ENCODE results near the gene NCOR2. TPM values are rescaled to one million over a fixed set of nuclear protein-coding genes. Genes with fewer than 3 reads are reported as not detected.

The NCOR2 gene
- total RNA-seq (100 to 1,000 TPM in 7 of 9 donors, 10 to 100 TPM in 2; 16.9 to 243 (median 194) TPM), polyA plus RNA-seq (100 to 1,000 TPM in 1 of 3 donors, 10 to 100 TPM in 2; 28.3 to 194 (median 53.3) TPM)
- long read RNA-seq, donor 1, partial matches to known transcripts: 0 of 4 reads
- long read RNA-seq, donor 1, other reads (novel, unspliced or antisense): 0 of 4 reads
- long read RNA-seq, donor 2, partial matches to known transcripts: 0 of 1 reads
- long read RNA-seq, donor 2, other reads (novel, unspliced or antisense): 0 of 1 reads
- long read RNA-seq, donor 3, partial matches to known transcripts: 0 of 1 reads
- long read RNA-seq, donor 3, other reads (novel, unspliced or antisense): 0 of 1 reads
- long read RNA-seq, donor 4, partial matches to known transcripts: 1 of 12 reads
- long read RNA-seq, donor 4, other reads (novel, unspliced or antisense): 11 of 12 reads
- long read RNA-seq, donor 5, partial matches to known transcripts: 46 of 80 reads
- long read RNA-seq, donor 5, other reads (novel, unspliced or antisense): 34 of 80 reads
- long read RNA-seq, donor 6, partial matches to known transcripts: 1 of 10 reads
- long read RNA-seq, donor 6, other reads (novel, unspliced or antisense): 9 of 10 reads
- long read RNA-seq, donor 7, partial matches to known transcripts: 0 of 6 reads
- long read RNA-seq, donor 7, other reads (novel, unspliced or antisense): 0 of 6 reads
- long read RNA-seq, donor 8, partial matches to known transcripts: 6 of 8 reads
- long read RNA-seq, donor 8, other reads (novel, unspliced or antisense): 0 of 8 reads
- long read RNA-seq, donor 9, partial matches to known transcripts: 0 of 1 reads
- long read RNA-seq, donor 9, other reads (novel, unspliced or antisense): 0 of 1 reads
- long read RNA-seq, donor 10, partial matches to known transcripts: 16 of 17 reads
- long read RNA-seq, donor 10, other reads (novel, unspliced or antisense): 0 of 17 reads

DNA sequence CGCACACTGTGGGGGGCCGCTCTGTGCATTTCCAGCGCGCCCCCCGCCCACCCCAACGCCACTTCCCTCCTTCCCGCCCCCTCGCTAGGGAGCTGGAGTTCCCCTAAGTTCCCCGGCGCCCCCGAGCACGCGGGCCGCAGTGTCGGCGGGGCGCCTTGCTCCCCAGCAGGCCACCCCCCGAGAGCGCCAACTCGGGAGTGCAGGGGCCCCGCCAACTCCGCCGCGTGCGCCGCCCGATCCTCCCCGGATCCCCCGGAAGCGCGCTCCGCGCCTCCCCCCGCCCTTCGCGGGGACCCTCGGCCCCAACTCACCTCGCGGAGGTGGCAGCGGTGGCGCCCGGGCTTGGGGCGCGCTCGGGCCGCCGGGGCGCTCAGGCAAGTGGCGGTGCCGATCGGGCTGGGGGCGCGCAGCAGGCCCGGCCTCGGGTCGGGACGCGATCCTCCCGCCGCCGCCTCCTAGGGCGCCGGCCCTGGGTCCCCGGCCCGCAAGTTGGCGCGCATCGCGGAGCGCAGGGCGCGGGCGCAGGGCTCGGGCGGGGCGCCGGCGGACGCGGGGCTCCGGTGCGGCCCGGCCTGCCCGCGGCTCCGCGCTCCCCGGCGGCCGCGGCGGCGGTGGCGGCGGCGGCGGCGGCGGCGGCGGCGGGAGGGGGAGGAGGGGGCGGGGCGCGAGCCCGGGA is at the start of gene NCOR2:
Gene NCOR2 (minus strand): TSS at position 616 of the 676 bp plus-strand sequence. CDS start 72,361 bp downstream, outside the sequence.
- 0 to 1% (median 1%) methylated on average over 17 to 87 of the region's 106 CpGs; no CpG with 5 or more reads in 1 of the 4 donors for WGBS, 4 donors
- H3K36me3 ChIP-seq (replicated peaks in 1 of 2): no peaks in the 10 kb centered on the region
- peak within 1 kb of the TSS; percentile 28 to 100 (median 90) for H3K4me3 ChIP-seq
- DNase-seq: peak in 2 of 7 donors; percentile 21 to 62
- peak within 1 kb of the TSS; percentile 87 to 99 (median 97) for H3K27ac ChIP-seq
- H3K27me3 ChIP-seq: no peaks in the 10 kb centered on the region
- H3K4me1 ChIP-seq (replicated peaks in 1 of 2): peaks cover 45 to 54% of the 10 kb centered on the region in 2 donors
- no peaks in the 10 kb centered on the region for H3K9me3 ChIP-seq (replicated peaks in 1 of 3)
- TF ChIP-seq POLR2A (IDR thresholded peaks at IDR 0.05): peak in 1 of 2 donors; percentile 51
- TF ChIP-seq, protein P1, sequence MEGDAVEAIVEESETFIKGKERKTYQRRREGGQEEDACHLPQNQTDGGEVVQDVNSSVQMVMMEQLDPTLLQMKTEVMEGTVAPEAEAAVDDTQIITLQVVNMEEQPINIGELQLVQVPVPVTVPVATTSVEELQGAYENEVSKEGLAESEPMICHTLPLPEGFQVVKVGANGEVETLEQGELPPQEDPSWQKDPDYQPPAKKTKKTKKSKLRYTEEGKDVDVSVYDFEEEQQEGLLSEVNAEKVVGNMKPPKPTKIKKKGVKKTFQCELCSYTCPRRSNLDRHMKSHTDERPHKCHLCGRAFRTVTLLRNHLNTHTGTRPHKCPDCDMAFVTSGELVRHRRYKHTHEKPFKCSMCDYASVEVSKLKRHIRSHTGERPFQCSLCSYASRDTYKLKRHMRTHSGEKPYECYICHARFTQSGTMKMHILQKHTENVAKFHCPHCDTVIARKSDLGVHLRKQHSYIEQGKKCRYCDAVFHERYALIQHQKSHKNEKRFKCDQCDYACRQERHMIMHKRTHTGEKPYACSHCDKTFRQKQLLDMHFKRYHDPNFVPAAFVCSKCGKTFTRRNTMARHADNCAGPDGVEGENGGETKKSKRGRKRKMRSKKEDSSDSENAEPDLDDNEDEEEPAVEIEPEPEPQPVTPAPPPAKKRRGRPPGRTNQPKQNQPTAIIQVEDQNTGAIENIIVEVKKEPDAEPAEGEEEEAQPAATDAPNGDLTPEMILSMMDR (IDR thresholded peaks at IDR 0.05): peak in 1 of 6 experiments; percentile 8
- intact Hi-C loops (cut with DNase I): loop anchor here (5.0 to 10.0 kb wide), 3 partner anchors 110 to 200 kb away; no protein-coding TSS in a partner anchor

DNA sequence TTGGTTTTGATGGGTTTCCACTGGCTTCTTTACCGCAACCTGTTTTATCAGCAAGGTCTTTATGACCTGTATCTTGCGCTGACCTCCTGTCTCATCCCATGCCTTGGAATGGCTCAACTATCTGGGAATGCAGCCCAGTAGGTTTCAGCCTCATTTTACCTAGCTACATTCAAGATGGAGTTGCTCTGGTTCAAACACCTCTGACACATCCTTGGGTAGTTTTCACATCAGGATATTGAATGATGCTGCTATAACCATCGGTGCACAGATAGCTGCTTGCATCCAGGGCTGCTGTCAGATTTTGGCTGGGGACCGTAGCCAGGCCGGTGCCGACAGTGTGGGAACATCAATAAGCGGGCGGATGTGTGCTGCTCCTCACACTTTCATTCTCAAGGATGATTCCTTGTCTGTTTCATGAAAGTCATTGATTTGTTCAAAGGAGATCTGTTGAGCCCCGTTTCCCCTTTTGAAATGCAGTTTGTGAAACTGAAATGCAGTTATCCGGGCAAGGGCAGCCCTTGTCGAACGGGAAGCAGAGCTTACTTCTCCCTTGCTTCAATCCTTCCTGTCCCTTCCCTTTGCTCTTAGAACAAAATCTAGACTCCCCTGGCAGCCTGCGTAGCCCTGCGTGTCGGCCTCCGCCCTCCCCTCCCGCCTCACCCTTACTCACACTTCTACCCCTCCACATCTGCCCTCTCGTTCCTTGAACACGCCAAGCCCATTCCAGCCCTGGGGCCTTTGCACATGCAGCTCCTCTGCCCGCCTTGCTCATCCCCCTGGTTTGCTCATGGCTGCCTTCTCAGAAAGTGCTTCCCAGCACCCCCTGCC is 49.2 kb upstream of the NCOR2 start:
- Histone ChIP-seq H3K27ac (peak overlapping the region in 1 of 5 donors; percentile 49), H3K9me3 (replicated peaks in 1 of 3) (no peaks in the 10 kb centered on the region), H3K36me3 (replicated peaks in 1 of 2) (no peaks in the 10 kb centered on the region), H3K4me3 (no peak overlapping the region), H3K27me3 (no peaks in the 10 kb centered on the region), H3K4me1 (replicated peaks in 1 of 2) (peaks cover 12 to 27% of the 10 kb centered on the region in 2 donors)
- 74 to 78% (median 76%) methylated on average over 20 of the region's 20 CpGs for WGBS, 4 donors
- no peak for TF ChIP-seq POLR2A (IDR thresholded peaks at IDR 0.05)
- TF ChIP-seq, protein P1 (IDR thresholded peaks at IDR 0.05): no peak
- intact Hi-C loops (cut with DNase I): no loop called here
- DNase-seq: no peak

DNA sequence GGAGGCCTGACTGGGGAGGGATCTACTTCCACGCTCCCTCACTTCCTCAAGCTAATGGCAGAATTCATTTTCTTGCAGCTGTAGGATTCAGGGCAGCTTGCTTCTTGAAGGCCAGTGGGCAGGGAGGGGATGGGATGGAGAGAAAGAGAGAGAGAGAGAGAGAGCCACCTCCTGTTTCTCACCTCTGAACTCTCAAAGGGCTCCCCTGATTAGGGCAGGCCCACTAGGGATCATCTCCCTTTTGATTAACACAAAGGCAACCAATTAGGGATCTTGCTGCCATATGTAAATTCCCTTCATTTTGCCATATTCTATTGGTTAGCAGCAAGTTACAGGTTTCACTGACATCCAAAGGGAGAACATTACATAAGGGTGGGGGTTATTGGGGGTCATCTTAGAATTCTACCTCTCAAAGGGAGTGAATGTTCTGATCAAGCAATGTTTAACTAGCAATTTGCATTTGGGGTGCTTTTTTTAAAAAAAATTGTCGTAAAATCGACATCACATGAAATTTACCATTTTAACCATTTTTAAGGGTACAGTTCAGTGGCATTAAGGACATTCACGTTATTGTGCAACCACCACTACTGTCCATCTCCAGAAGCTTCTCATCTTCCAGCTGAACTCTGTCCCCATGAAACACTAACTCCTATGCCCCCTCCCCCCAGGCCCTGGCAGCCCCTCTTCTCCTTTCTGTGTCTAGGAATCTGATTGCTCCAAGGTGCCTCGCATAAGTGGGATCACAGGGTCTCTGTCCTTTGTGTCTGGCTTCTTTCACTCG is 47.3 kb upstream of the NCOR2 start:
- no peak for DNase-seq
- no peak overlapping the region for H3K4me3 ChIP-seq
- H3K27ac ChIP-seq: no peak overlapping the region
- 87 to 93% (median 93%) methylated on average over 6 of the region's 6 CpGs for WGBS, 4 donors
- no peak for TF ChIP-seq POLR2A (IDR thresholded peaks at IDR 0.05)
- TF ChIP-seq, protein P1 (IDR thresholded peaks at IDR 0.05): no peak
- peaks cover 0 to 13% of the 10 kb centered on the region in 2 donors for H3K4me1 ChIP-seq (replicated peaks in 1 of 2)
- no peaks in the 10 kb centered on the region for H3K9me3 ChIP-seq (replicated peaks in 1 of 3)
- intact Hi-C loops (cut with DNase I): no loop called here
- no peaks in the 10 kb centered on the region for H3K27me3 ChIP-seq
- H3K36me3 ChIP-seq (replicated peaks in 1 of 2): no peaks in the 10 kb centered on the region
